HG03066 (cell line): ENCODE measurements around the gene MVD.
"Not testable (repeated sequence)": the region's sequence is repeated elsewhere in the genome, so short reads cannot be mapped to it uniquely, and the experiment has no call there.

Experiments used
- ATAC-seq: cut with Tn5 transposase; IDR thresholded peaks from one replicate; pipeline ENCODE4 v1.9.1; 2021; ENCODE audit warnings: low read depth; ENCODE audit not compliant: unreplicated experiment

MVD gene

DNA sequence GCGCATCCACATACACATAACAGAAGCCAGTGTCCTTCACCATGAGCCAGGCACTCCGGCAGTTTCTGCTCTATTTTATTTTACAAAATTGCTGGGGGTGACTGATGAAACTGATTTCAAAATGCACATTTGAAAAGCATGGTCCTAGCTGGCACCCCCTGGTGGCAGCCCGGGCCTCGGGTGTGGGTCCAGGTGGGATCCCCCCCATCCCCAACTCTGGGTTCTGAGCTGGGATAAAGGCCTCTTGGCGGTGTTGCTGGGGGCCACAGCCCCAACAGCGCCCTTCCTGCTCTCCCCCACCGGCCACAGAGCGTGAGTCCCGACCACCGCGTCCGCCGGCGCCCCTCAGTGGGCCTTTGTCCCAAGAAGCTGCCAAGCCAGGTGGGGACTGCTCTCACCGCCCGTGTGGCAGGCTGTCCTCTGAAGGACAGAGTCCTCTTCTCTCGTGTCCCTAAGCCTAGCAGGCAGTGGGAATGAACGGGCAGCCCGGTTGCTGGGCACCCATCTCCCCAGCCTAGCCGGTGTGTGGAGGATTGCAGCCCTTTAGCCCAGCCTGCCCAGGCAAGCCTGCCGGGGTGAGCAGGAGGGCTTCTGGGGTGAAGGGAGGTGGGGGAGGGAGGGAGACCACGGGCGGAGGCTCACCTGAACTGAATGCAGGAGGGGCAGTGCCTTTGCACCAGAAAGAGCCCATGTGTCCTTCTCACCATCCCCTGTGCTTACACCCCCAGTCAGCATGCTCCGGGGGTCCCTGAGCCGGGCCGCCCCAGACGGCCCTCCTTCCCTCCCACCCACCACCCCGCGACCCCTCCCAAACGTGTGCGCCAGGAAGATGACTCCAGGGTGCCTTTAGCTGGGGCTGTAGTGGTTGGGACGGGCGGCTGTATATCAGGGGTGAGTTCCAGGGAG is 22.5 kb upstream of the MVD start:
- ATAC-seq: no peak

DNA sequence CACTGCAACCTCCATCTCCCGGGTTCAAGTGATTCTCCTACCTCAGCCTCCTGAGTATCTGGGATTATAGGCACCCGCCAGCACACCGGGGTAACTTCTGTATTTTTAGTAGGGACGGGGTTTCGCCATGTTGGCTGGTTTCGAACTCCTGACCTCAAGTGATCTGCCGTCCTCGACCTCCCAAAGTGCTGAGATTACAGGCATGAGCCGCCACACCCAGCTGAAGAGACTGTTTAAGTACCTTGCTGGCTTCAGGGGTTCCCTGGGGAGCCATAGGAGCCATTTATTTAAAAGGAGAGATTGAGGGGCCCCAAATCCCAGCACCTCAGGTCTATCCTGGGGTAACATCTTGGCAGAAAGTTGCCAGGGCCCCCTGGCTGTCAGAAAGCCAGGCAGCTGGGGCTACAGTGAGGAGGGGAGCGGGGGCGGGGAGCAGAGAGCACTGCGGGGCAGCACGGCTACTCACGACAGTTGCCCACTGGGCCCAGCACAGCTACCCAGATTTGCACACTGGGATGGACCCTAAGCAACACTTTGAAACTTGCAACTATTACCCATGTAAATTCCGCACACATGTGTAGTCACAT is 21.8 kb upstream of the MVD start:
- no peak for ATAC-seq

DNA sequence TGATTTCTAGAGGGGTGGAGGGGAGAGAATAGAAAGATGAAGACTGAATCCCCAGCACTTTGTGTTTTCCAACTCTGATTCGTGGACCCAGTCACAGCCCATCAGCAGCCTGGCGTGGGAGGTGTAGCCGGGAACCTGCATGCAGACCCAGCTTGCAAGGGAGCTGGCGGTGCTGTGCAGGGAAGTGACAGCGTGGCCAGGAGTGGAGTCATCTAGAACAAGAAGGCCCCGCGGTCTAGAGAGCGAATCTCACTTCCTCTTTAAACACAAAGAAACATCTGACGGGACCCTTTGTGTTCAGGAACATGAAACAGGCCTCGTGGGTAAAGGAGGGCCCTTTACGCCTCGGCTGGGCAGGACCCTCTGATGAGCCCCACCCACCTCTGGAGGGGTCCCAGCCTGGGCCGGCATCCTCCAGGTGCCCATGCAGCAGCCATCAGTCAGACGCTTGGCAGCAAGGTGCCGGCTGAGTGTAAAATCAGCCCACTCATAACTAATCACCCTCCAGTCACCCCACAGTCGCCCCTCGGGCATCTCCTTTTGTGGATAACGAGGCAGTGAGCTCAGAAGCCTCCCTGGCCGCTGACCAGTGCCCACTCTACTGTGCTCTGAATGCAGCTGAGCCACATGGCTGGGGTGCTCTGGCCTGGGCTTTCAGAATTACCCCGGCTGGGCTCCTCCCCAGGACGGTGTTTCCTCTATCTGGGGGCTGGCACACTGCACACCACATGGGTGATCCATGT is 19.0 kb upstream of the MVD start:
- ATAC-seq: peak; percentile 74

DNA sequence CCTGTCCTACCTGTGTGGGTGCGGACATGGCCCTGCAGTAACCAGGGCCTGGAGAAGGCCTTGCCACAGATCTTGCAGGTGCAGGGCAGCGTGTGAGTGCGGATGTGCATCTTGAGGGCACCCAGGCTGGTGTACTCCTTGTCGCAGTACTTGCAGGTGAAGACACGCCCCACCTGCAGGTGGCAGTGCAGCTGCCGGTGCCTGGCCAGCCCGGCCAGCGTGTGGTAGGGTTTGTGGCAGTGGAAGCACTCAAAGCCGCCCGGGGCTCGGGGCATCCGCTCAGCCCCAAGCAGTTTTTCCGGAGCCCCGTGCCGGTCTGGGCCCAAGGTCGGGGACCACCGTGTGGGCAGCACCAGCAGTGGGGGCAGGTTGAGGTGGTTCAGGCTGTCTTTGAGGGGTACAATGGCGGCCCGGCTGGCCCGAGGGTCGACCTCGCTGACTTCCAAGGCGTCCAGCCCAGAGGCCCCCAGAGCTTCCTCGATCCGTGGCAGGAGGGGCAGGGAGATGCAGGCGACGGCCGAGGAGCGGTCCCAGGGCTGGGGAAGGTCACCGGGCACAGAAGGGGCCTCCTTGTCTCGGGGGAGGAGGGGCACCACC is 18.3 kb upstream of the MVD start:
- ATAC-seq: peak; percentile 6

DNA sequence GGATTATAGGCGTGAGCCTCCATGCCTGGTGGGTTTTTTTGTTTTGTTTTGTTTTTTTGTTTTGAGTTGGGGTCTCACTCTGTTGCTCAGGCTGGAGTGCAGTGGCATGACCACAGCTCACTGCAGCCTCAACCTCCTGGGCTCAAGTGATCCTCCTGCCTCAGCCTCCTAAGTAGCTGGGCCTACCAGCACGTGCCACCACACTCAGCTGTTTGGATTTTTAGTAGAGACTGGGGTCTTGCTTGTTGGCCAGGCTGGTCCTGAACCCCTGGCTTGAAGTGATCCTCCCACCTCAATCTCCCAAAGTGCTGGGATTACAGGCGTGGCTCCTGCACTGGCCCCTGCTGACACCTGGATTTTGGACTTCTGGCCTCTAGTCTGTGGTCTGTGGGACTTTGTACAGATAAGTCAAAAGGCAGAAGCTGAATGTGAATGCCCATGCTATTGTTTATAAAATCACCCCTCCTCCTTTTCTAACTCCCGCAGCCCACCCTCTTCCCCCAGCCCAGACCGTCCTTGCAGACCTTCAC is 17.7 kb upstream of the MVD start:
- ATAC-seq: no peak

DNA sequence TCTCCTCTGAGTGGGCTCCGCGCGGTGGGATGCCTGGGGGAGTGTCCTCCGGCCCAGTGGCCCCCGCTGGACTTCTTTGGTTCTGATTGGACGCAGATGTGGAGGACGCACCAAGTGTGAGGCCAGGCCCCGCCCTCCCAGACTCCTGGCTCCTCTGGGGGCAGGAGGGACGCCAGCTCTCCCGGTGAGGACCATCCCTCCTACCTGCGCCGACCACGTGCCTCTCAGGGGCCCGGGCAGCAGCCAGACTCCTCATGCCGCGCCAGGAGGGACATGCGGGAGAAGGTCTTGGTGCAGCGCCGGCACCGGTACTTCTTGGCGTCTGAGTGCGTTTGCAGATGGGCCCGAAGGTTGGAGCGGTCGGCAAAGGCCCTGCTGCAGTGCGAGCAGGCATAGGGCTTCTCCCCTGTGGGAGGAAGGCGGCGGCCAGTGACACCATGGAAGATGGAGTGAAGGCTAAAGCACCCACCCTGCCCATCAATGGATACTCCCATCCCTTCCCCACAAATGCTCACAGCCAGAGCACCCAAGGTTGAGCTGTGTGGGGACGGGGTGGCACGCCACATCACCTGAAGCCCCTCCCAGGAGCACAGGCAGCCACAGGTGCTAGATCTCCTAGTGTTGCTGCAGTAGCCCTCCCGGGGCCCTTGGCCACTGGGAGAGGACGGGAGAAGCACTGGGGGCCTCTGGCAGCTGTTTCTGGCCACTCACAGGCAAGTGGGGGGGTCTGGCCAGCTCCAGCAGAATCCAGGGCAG is 15.5 kb upstream of the MVD start:
- ATAC-seq: no peak

DNA sequence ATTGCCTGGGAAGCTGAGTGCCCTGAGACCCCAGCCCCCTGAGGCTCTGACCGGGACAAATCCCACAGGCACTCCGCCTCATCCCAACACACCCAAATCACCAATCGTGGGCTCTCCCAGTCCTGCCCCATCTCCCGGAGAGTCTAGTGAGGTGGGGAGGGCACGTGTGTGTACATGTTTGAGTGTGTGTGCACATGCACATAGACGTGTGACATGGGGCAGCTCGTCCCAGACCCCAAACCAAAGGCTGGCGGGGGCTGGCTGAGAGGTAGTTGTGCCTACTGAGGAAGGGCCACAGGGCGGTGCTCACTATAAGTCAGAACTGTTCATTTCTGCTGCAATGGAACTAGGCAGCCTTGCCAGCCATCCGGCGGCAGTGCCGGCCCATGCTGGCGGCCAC is 14.8 kb upstream of the MVD start:
- no peak for ATAC-seq

DNA sequence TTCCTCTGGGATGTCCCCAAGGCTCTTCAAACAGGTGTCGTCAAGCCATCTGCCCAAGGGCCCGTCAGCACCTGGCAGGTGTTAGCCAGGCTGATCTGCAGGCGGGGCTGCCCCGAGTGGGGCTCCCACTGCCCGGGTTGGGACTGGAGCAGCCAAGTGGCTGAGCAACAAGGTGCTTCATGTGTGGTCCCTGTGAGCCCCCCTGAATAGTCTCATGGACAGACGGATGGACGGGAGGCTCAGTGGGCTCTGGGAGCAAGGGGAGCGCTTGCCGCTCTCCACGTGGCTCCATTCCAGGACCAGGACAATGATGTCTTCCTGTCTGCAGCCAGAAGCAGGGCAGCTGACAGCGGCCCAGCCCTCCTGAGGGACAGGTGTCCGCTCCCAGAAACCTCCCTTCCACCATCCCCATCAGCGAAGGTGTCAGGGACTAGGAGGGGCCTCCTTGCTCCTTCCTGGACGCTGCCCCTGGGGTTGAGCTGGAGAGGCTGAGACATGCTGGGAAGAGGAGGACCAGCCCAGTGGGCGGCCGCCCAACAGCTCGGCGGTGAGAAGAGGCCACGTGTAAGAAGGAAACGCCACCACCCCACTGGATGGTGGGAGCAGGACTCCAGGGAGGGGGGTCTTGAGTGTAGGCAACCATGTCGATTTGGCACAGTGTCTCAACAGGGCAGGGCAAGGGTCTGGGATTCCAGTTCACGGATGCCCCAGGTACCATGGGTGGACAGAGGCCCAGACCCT is 13.8 kb upstream of the MVD start:
- ATAC-seq: no peak

DNA sequence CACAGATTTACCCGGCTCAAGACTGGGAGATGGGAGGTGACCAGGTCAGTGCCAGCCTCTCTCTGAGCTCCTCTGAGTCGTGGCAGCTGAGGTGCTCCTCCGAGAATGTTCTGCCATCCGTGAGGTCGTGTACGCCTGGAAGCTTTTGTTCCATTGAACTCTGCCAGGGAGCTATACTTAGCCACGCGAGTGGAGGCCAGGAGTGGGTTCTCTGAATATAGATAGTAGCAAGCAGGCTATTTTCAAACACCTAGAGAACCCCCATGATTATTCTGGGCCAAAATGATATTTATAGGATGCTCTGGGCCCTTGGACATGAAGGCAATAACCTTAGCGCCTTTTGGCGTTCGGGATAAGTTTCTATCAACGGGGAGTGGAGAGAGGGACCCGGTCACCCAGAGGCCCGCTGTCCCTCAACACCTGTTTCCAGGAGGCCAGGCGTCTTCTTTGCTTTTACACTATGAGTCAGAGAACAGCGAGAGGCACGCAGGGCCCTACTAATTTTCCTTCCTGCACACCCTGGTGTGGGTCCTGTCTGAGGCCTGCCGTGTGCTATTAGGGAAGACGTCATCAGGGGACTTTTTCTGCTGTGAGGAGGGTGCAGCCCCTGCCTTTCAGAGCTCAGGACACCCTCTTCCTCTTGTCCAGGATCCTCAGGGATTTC is 11.0 kb upstream of the MVD start:
- no peak for ATAC-seq

DNA sequence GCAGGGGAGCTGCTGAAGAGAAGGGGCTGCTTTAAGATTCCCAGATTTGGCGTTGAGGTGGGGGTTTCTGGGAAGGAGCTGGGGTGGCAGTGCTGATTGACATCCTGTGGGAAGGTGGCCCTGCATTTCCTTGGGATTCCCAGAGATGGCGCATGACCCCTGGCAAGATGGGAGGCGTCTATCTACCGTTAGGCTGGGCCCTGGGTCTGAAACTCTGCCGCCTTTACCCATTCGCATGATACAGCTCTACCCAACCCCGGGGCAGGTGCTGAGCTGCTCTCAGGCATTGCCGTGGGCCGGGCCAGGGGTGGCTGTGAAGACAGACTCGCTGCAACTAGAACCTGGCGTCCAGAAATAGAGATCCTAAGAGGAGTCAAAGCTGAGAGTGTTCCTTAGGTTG is 9.9 kb upstream of the MVD start:
- ATAC-seq: no peak

DNA sequence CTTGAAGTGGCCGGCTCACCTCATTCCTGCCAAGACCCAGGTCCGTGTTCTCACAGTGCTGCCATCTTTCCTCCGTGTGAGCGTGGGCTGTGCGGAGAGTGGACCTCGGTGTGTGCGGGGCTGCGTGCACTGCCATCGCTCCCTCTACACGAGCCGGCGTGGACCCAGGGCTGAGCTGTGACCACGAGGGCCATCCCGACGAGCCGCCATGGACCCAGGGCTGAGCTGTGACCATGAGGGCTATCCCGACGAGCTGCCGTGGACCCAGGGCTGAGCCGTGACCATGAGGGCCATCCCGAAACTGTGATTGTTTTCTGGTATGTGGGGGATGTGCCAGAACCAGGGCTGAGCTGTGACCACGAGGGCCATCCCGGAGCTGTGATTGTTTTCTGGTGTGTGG is 8.9 kb upstream of the MVD start:
- no peak for ATAC-seq

DNA sequence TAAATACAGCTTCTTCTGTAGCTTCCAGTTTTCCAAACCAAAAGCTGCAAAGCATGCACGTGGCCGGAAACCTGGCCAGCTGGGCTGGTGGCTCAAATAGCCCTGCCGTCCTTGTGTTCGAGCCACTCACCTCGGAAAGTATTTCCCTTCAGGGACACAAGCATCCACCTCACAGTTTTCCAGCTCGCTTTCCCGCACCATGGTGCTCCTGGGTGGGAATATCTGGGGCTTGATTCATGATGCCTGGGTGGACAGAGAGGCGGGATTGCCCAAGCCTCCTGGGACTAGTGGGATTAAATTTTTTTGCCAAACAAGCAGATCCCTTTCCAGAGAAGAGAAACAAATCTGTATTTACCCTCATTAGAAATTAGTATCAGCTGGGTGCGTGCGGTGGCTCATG is 7.1 kb upstream of the MVD start:
- ATAC-seq: no peak

DNA sequence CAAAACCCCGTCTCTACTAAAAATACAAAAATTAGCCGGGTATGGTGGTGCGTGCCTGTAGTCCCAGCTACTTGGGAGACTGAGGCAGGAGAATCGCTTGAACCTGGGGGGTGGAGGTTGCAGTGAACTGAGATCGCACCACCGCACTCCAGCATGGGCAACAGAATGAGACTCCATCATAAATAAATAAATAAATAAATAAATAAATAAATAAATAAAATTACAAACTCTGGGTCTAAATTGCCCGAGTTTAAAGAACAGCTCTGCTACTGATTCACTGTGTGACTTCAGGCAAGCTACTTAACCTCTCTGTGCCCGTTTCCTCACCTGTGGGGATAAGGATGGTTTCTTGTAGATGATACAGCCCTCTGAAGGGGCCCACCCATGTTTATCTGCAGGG is 6.6 kb upstream of the MVD start:
- ATAC-seq: not testable (repeated sequence)

DNA sequence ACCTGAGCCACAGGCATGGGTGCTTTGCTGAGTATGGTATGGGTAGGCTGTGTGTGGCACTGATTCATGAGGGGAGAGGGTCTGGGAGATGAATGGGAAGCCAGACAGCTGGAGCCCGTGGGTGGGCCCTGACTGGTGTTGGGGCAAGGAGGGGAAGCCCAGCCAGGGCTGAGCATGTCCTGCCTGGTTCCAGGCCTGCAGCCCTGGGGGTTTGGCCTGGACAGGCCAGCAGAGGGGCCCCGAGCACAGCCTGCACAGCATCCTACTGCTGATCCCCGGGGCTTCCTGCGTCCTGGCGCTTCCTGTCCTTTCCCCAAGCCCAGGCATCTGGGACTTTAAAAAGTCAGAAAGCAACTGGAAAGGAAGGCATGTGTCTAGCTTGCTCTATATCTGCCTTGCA is 4.6 kb upstream of the MVD start:
- no peak for ATAC-seq

DNA sequence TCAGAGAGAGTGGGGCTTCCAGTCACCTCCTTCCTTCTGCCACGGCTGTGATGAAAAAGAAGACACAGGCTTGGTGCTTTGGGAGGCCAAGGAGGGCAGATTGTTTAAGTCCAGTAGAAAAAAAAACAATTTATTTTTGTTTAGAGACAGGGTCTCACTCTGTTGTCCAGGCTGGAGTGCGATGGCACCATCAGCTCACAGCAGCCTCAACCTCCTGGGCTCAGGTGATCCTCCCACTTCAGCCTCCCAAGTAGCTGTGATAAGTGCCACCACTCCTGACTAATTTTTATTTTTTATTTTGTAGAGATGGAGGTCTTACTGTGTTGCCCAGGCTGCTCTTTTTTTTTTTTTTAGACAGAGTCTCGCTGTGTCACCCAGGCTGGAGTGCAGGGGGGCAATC is 2.7 kb upstream of the MVD start:
- ATAC-seq: no peak

DNA sequence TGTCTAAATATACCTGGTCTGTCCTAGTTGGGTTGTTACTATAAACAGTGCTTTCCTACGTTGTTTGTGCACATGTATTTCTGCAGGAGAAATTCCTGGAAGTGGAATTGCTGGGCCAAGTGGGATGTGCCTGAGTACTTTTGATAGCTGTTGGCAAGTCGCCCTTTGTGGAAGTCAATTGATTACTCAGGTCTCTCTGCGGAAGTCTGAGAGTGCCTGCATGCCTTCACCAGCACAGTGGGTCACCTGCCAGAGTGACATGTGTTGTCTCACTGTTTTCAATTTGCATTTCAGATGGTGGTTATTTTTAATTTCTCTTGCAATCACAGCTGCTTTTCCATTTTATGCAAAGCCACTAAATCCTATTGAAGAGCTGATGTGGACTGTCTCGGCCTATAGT is 2.3 kb upstream of the MVD start:
- ATAC-seq: no peak

DNA sequence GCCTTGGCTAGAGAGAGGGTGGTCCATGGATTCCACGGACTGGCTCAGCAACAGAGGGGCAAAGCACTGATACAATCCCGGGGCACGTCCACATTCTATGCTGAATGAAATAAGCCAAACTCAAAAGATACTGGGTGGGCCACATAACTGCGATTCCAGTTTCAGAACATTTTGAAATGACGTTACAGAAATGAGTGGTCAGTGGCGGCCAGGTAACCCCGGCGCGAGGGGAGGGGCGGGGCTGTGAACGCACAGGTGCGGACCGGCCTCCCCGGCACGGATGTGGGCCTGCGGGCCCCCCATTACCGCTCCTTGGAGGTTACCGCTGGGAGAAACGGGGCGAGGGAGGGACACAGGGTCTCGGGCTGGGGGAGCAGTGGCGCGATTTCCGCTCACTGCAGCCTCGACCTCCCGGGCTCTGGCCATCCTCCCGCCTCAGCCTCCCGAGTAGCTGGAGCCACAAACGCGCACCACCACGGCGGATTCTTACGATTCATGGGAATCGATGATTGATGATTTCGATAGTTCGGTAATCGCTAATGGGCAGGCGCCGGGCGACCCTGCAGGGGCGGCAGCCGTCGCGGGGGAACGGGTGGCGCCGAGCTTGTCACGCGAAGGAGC is 559 bp downstream of the MVD start:
- no peak for ATAC-seq

DNA sequence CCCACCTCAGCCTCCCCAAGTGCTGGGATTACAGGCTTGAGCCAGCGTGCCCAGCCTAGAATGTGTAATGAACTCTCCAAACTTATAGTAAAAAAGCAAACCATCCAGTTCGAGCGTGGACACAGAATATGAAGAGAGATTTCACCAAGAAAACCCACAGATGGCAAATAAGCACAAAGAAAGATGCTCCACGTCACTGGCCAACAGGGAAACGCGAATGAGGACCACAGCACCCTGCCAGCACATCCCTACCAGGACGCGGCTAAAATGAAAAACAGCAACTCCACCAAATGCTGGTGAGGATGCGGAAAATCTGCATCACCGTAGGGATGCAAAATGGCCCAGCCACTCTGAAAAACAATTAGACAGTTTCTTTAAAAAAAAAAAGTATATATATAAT is 1.4 kb downstream of the MVD start:
- ATAC-seq: no peak

DNA sequence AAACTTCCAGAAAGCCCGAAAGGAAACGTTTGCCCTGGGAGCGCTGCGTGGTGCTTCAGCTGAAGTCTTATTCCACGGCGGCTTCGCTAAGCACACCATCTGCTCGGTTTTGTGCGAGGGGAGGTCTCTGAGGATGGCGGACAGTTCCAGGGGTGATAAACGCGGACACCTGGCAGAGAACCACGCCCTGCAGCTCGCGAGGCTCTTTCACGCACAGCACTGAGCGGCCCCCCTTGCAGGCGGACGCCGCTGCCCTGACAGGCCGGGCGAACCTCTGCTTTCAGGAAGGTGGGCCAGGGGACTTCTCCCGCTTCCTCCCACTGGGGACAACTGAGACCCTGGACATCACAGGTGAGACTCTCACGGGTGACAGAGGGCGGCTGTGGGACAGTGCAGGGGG is 3.7 kb downstream of the MVD start:
- no peak for ATAC-seq
